OCI-LY7 (cell line): ENCODE results near the gene AKAP7.

Experiments
- EZH2phosphoT487 ChIP-seq: fragments of 200-600 bp; sonication (generic); IDR thresholded peaks from 2 replicates; pipeline ENCODE4 v1.6.1; 2018; ENCODE audit warnings: low read depth, borderline replicate concordance, mild to moderate bottlenecking, mixed run types, antibody characterized with exemption, low read length, moderate library complexity, mixed read lengths
- TF ChIP-seq, protein P1 (sequence below): fragments of 200-600 bp; sonication (generic); conservative IDR thresholded peaks from 2 replicates; pipeline ENCODE4 v1.5.1; 2014; ENCODE audit warnings: mild to moderate bottlenecking, antibody characterized with exemption, low read length, moderate library complexity, mixed read lengths

DNA sequence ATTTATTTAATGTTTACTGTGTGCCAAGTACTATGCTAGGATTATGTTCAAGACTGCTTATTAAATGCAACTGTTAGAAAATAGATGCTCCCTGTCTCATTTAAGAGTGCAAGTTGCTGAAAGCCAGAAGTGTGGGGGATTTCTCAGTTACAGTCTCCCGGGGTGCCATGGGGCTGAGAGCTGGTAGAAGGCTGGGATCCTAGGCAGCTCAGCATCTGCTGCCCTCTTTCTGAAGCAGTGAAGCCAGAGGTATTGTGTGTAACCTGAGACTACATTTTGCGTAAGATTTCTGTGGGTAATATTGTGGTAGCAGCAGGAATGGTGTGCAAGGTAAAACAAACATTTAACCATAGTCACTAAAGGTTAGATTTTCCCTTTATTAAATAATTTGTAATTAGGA is 120.6 kb downstream of the AKAP7 start:
- TF ChIP-seq, protein P1, sequence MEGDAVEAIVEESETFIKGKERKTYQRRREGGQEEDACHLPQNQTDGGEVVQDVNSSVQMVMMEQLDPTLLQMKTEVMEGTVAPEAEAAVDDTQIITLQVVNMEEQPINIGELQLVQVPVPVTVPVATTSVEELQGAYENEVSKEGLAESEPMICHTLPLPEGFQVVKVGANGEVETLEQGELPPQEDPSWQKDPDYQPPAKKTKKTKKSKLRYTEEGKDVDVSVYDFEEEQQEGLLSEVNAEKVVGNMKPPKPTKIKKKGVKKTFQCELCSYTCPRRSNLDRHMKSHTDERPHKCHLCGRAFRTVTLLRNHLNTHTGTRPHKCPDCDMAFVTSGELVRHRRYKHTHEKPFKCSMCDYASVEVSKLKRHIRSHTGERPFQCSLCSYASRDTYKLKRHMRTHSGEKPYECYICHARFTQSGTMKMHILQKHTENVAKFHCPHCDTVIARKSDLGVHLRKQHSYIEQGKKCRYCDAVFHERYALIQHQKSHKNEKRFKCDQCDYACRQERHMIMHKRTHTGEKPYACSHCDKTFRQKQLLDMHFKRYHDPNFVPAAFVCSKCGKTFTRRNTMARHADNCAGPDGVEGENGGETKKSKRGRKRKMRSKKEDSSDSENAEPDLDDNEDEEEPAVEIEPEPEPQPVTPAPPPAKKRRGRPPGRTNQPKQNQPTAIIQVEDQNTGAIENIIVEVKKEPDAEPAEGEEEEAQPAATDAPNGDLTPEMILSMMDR, result no peak
- no peak for TF ChIP-seq EZH2phosphoT487
